MM.1S (cell line): ENCODE data around the gene HELZ2.
"Not testable (repeated sequence)": the region's sequence is repeated elsewhere in the genome, so short reads cannot be mapped to it uniquely, and the experiment has no call there.

ENCODE experiments used
- DNase-seq: peaks from one replicate; pipeline ENCODE4 v3.0.0-alpha.2; 2015
- H2AFZ ChIP-seq: fragments of 300-600 bp; sonication (generic); 2 replicates; pipeline ENCODE4 v1.6.0; 2016; ENCODE audit warnings: antibody characterized with exemption, low read length
- H3F3A ChIP-seq: fragments of 300-600 bp; sonication (generic); 2 replicates; pipeline ENCODE4 v1.6.1; 2016; ENCODE audit warnings: mild to moderate bottlenecking, antibody characterized with exemption, low read length, moderate library complexity, mixed read lengths; ENCODE audit not compliant: insufficient read depth
- H3K27ac ChIP-seq: fragments of 300-600 bp; sonication (generic); 2 replicates; pipeline ENCODE4 v1.5.1; 2016; ENCODE audit warnings: mild to moderate bottlenecking, low read length
- H3K27me3 ChIP-seq: fragments of 300-600 bp; sonication (generic); replicated peaks from 2 replicates; pipeline ENCODE4 v1.6.0; 2016; ENCODE audit warnings: low read length; ENCODE audit not compliant: insufficient read depth
- H3K36me3 ChIP-seq: fragments of 300-600 bp; sonication (generic); replicated peaks from 2 replicates; pipeline ENCODE4 v1.6.1; 2016; ENCODE audit warnings: mild to moderate bottlenecking, low read length, mixed read lengths; ENCODE audit not compliant: insufficient read depth
- H3K4me1 ChIP-seq: fragments of 300-600 bp; sonication (generic); 2 replicates; pipeline ENCODE4 v1.6.1; 2016; ENCODE audit warnings: low read length, mixed read lengths
- H3K4me2 ChIP-seq: fragments of 300-600 bp; sonication (generic); 2 replicates; pipeline ENCODE4 v1.6.0; 2016; ENCODE audit warnings: low read depth, low read length
- H3K4me3 ChIP-seq: fragments of 300-600 bp; sonication (generic); 2 replicates; pipeline ENCODE4 v1.5.1; 2016; ENCODE audit warnings: low read length, mixed read lengths
- H3K79me2 ChIP-seq: fragments of 300-600 bp; sonication (generic); 2 replicates; pipeline ENCODE4 v1.6.1; 2016; ENCODE audit warnings: mixed run types, low read length, mixed read lengths
- H3K9ac ChIP-seq: fragments of 300-600 bp; sonication (generic); 2 replicates; pipeline ENCODE4 v1.6.1; 2016; ENCODE audit warnings: low read length, mixed read lengths
- H3K9me2 ChIP-seq: fragments of 300-600 bp; sonication (generic); replicated peaks from 2 replicates; pipeline ENCODE4 v1.6.1; 2016; ENCODE audit warnings: mild to moderate bottlenecking, low read length, mixed read lengths; ENCODE audit not compliant: insufficient read depth
- H3K9me3 ChIP-seq: fragments of 300-600 bp; sonication (generic); replicated peaks from 2 replicates; pipeline ENCODE4 v1.6.1; 2016; ENCODE audit warnings: mild to moderate bottlenecking, low read length, mixed read lengths; ENCODE audit not compliant: insufficient read depth
- H4K20me1 ChIP-seq: fragments of 300-600 bp; sonication (generic); 2 replicates; pipeline ENCODE4 v1.6.1; 2016; ENCODE audit warnings: mild to moderate bottlenecking, low read length, moderate library complexity, mixed read lengths; ENCODE audit not compliant: insufficient read depth
- EZH2 ChIP-seq: fragments of 300-600 bp; sonication (generic); optimal IDR thresholded peaks from 2 replicates; pipeline ENCODE3; 2017; ENCODE audit warnings: low read depth, mild to moderate bottlenecking, antibody characterized with exemption, low read length, mixed read lengths
- EZH2phosphoT487 ChIP-seq: fragments of 300-600 bp; sonication (generic); IDR thresholded peaks from 2 replicates; pipeline ENCODE4 v1.6.1; 2018; ENCODE audit warnings: antibody characterized with exemption, low read length
- TF ChIP-seq, protein P1 (sequence below): fragments of 300-600 bp; sonication (generic); IDR thresholded peaks from 2 replicates; pipeline ENCODE4 v1.5.1; 2016; ENCODE audit warnings: antibody characterized with exemption, low read length, mixed read lengths

HELZ2 gene

DNA sequence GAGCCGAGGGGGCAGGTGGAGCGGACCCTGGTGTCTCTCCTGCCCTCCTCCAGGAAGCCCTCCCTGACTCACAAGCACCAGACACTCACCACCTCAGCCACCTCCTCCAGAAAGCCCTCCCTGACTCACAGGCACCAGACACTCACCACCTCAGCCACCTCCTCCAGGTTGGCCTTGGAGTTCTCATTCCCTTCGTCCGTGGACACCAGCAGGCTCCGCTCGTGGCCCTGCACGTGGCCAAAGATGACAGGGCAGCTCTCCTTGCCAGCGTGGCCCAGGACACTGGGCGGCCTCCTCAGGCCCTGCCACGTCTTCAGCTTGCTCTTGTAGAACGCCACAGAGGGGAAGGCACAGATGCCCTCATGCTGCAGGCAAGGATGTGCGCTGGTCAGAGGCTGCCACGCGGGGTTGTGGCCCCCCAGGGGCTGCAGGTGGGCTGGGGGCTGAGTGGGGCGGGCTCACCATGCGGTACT is 13.7 kb downstream of the HELZ2 start:
- no peak overlapping the region for H3K27ac ChIP-seq
- no peaks in the 10 kb centered on the region for H3K9me3 ChIP-seq
- no peak overlapping the region for H3K4me3 ChIP-seq
- H3K9me2 ChIP-seq, result no peaks in the 10 kb centered on the region
- no peaks in the 10 kb centered on the region for H4K20me1 ChIP-seq
- no peak overlapping the region for H2AFZ ChIP-seq
- H3F3A ChIP-seq, result no peaks in the 10 kb centered on the region
- no peaks in the 10 kb centered on the region for H3K79me2 ChIP-seq
- H3K9ac ChIP-seq, result no peak overlapping the region
- DNase-seq, result no peak
- no peak for TF ChIP-seq EZH2
- TF ChIP-seq, protein P1, sequence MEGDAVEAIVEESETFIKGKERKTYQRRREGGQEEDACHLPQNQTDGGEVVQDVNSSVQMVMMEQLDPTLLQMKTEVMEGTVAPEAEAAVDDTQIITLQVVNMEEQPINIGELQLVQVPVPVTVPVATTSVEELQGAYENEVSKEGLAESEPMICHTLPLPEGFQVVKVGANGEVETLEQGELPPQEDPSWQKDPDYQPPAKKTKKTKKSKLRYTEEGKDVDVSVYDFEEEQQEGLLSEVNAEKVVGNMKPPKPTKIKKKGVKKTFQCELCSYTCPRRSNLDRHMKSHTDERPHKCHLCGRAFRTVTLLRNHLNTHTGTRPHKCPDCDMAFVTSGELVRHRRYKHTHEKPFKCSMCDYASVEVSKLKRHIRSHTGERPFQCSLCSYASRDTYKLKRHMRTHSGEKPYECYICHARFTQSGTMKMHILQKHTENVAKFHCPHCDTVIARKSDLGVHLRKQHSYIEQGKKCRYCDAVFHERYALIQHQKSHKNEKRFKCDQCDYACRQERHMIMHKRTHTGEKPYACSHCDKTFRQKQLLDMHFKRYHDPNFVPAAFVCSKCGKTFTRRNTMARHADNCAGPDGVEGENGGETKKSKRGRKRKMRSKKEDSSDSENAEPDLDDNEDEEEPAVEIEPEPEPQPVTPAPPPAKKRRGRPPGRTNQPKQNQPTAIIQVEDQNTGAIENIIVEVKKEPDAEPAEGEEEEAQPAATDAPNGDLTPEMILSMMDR, result no peak
- no peak for TF ChIP-seq EZH2phosphoT487
- no peak overlapping the region for H3K4me2 ChIP-seq
- no peaks in the 10 kb centered on the region for H3K36me3 ChIP-seq
- peaks cover 11% of the 10 kb centered on the region for H3K27me3 ChIP-seq
- H3K4me1 ChIP-seq, result no peaks in the 10 kb centered on the region

DNA sequence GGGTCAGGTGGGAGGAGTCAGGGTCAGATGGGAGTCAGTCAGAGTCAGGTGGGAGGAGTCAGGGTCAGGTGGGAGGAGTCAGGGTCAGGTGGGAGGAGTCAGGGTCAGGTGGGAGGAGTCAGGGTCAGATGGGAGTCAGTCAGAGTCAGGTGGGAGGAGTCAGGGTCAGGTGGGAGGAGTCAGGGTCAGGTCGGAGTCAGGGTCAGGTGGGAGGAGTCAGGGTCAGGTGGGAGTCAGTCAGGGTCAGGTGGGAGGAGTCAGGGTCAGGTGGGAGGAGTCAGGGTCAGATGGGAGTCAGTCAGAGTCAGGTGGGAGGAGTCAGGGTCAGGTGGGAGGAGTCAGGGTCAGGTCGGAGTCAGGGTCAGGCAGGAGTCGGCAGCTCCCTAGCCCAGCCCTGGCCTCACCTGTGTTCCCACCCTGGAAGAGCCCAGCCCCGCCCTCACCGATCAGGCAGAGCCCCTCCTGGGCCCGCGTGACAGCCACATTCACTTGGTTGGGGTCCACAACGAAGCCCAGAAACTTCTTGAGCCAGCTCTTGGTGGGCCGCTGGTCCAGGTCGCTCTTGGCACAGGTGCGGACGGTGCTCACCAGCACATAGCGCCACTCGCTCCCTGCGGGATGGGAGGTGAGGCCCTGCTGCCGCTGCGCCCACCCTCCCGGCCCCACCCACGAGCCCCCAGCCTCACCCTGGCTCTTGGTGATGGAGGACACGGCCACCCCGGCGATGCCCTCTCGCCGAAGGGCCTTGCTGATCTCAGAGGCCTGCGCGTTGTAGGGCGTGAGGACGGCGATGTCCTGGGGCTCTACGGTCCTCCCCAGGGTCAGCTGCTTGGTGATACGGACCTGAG is 14.3 kb downstream of the HELZ2 start:
- not testable (repeated sequence) for H3K27ac ChIP-seq, H4K20me1 ChIP-seq, H3K4me2 ChIP-seq, H2AFZ ChIP-seq, DNase-seq, H3K9me2 ChIP-seq, H3K4me1 ChIP-seq, H3K4me3 ChIP-seq, H3K9ac ChIP-seq, H3K9me3 ChIP-seq, H3F3A ChIP-seq, H3K79me2 ChIP-seq, H3K36me3 ChIP-seq
- peaks cover 17% of the 10 kb centered on the region for H3K27me3 ChIP-seq

DNA sequence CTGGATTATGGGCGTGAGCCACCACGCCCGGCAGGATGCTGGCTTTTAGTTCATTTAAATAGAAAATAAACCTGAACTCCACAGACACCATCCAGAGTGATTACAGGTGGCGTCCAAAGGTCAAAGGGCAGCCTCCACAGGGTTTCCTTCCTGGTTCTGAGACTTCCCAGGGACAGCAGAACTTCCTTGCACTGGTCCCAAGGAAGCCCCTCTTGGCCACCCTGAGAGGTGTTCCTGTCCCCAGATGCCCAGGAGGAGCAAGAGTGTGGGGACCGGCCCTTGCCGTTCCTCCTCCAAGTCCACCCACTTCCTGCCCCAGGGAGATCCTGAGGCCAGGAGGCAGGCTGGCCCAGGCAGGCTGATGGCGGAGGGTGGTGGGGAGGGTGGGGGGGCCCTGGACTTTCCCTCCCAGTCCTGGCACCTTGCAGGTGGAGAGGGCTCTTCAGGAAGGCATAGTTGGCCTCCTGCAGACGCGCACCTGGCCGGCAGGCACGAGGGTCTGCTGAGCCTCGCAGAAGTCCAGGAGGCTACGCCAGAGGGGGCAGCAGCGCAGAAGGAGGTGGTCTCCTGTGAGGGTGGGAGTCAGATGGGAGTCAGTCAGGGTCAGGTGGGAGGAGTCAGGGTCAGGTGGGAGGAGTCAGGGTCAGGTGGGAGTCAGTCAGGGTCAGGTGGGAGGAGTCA is 15.1 kb downstream of the HELZ2 start:
- Histone ChIP-seq H3K27me3 (peaks cover 25% of the 10 kb centered on the region), H3K36me3 (no peaks in the 10 kb centered on the region), H3F3A (no peaks in the 10 kb centered on the region), H3K4me1 (no peaks in the 10 kb centered on the region), H4K20me1 (no peaks in the 10 kb centered on the region), H3K4me2 (no peak overlapping the region), H3K9me2 (no peaks in the 10 kb centered on the region), H3K27ac (no peak overlapping the region), H2AFZ (no peak overlapping the region), H3K79me2 (no peaks in the 10 kb centered on the region), H3K4me3 (no peak overlapping the region), H3K9ac (no peak overlapping the region), H3K9me3 (no peaks in the 10 kb centered on the region)
- TF ChIP-seq EZH2, result no peak
- TF ChIP-seq, protein P1, result no peak
- TF ChIP-seq EZH2phosphoT487, result no peak
- no peak for DNase-seq
